IMR-90 (cell line): Measurements from ENCODE around the gene EFCAB8. TPM values are rescaled to one million over a fixed set of nuclear protein-coding genes. Genes with fewer than 3 reads are reported as not detected.
"Not testable (repeated sequence)": the region's sequence is repeated elsewhere in the genome, so short reads cannot be mapped to it uniquely, and the experiment has no call there.

Source experiments
- ATAC-seq: fragments of 200-7000 bp; cut with Tn5 transposase; 2 replicates; pipeline ENCODE4 v1.9.1; 2020; ENCODE audit warnings: low read depth, mild to moderate bottlenecking, moderate library complexity
- BruUV-seq: library from RNA; stranded (reverse); fragments of 400-500 nt; replicated peaks from 2 replicates; lab custom pipeline; 2021; lab: Mats Ljungman, UMichigan
- CTCF ChIA-PET: fragments of 300-600 bp; formaldehyde crosslinking; extraction: SDS; loops from one replicate; lab custom pipeline; 2021; ENCODE audit warnings: antibody characterized with exemption; lab: Yijun Ruan, JAX
- POLR2A ChIA-PET: fragments of 300-600 bp; sonication (Branson Sonifier 250); formaldehyde crosslinking; loops from one replicate; lab custom pipeline; 2022; ENCODE audit warnings: antibody characterized with exemption; ENCODE audit not compliant: unreplicated experiment; lab: Charles Lee
- DNase-seq: peaks from one replicate; pipeline ENCODE4 v3.0.0; 2013
- H2AFZ ChIP-seq: replicated peaks from 2 replicates; pipeline ENCODE3; 2013; ENCODE audit warnings: low read length, mild to moderate bottlenecking; ENCODE audit not compliant: poor library complexity
- H2AK5ac ChIP-seq: 2 replicates; pipeline ENCODE4 v1.6.1; 2013; ENCODE audit warnings: low read depth, low read length, inconsistent platforms
- H2AK9ac ChIP-seq: replicated peaks from 2 replicates; pipeline ENCODE3; 2013; ENCODE audit warnings: mild to moderate bottlenecking, low read depth, low read length, moderate library complexity; ENCODE audit not compliant: poor library complexity
- H2BK120ac ChIP-seq: 2 replicates; pipeline ENCODE4 v1.6.1; 2013; ENCODE audit warnings: low read depth, low read length, inconsistent platforms
- H2BK15ac ChIP-seq: 3 replicates; pipeline ENCODE4 v1.6.1; 2013; ENCODE audit warnings: low read depth, low read length, inconsistent platforms
- H2BK20ac ChIP-seq: 2 replicates; pipeline ENCODE4 v1.6.1; 2013; ENCODE audit warnings: low read depth, mild to moderate bottlenecking, inconsistent platforms, low read length, moderate library complexity
- H2BK5ac ChIP-seq: 2 replicates; pipeline ENCODE4 v1.6.1; 2013; ENCODE audit warnings: mild to moderate bottlenecking, low read depth, low read length, inconsistent platforms; ENCODE audit not compliant: poor library complexity, severe bottlenecking
- H3K14ac ChIP-seq: replicated peaks from 2 replicates; pipeline ENCODE4 v1.6.1; 2013; ENCODE audit warnings: low read depth, low read length, inconsistent platforms
- H3K18ac ChIP-seq: 2 replicates; pipeline ENCODE4 v1.6.1; 2013; ENCODE audit warnings: low read depth, low read length, control low read depth
- H3K23ac ChIP-seq: 2 replicates; pipeline ENCODE4 v1.6.1; 2013; ENCODE audit warnings: low read depth, low read length, inconsistent platforms
- H3K27ac ChIP-seq: 2 replicates; pipeline ENCODE4 v1.5.1; 2013; ENCODE audit warnings: mild to moderate bottlenecking, control low read depth, low read length; ENCODE audit not compliant: insufficient read depth
- H3K27me3 ChIP-seq: 2 replicates; pipeline ENCODE4 v1.6.1; 2013; ENCODE audit warnings: low read length; ENCODE audit not compliant: control insufficient read depth, insufficient read depth
- H3K36me3 ChIP-seq: 2 replicates; pipeline ENCODE4 v1.6.1; 2013; ENCODE audit warnings: low read length, mixed read lengths; ENCODE audit not compliant: control insufficient read depth, insufficient read depth
- H3K4ac ChIP-seq: 2 replicates; pipeline ENCODE4 v1.6.1; 2013; ENCODE audit warnings: low read depth, low read length, inconsistent platforms
- H3K4me1 ChIP-seq: 2 replicates; pipeline ENCODE4 v1.6.1; 2013; ENCODE audit warnings: low read length, mixed read lengths; ENCODE audit not compliant: control insufficient read depth, insufficient read depth
- H3K4me2 ChIP-seq: 2 replicates; pipeline ENCODE4 v1.6.1; 2013; ENCODE audit warnings: low read depth, mild to moderate bottlenecking, control low read depth, low read length, moderate library complexity
- H3K4me3 ChIP-seq: 2 replicates; pipeline ENCODE4 v1.5.1; 2013; ENCODE audit warnings: low read depth, mild to moderate bottlenecking, control low read depth, low read length, moderate library complexity; ENCODE audit not compliant: insufficient read depth
- H3K56ac ChIP-seq: 2 replicates; pipeline ENCODE4 v1.6.1; 2013; ENCODE audit warnings: low read length, inconsistent platforms; ENCODE audit not compliant: insufficient read depth; ENCODE audit errors: extremely low read depth
- H3K79me1 ChIP-seq, 2 experiments: 2 replicates each; pipeline ENCODE4 v1.6.1; 2013; ENCODE audit warnings: low read length in 2 of 2, inconsistent platforms in 1 of 2, low read depth in 1 of 2
- H3K9ac ChIP-seq: 2 replicates; pipeline ENCODE4 v1.6.1; 2013; ENCODE audit warnings: low read depth, low read length, control low read depth
- H3K9me1 ChIP-seq: 2 replicates; pipeline ENCODE4 v1.6.1; 2013; ENCODE audit warnings: low read length, inconsistent platforms; ENCODE audit not compliant: insufficient read depth
- H3K9me3 ChIP-seq: 2 replicates; pipeline ENCODE4 v1.6.1; 2013; ENCODE audit warnings: low read length; ENCODE audit not compliant: control insufficient read depth, insufficient read depth
- H4K20me1 ChIP-seq: 2 replicates; pipeline ENCODE4 v1.6.1; 2013; ENCODE audit warnings: low read length, inconsistent platforms; ENCODE audit not compliant: insufficient read depth
- H4K5ac ChIP-seq: 2 replicates; pipeline ENCODE4 v1.6.1; 2013; ENCODE audit warnings: mild to moderate bottlenecking, low read depth, low read length, control low read depth
- H4K8ac ChIP-seq, 2 experiments: 2 replicates each; pipeline ENCODE4 v1.6.1; 2013; ENCODE audit warnings: low read depth in 2 of 2, low read length in 2 of 2, control low read depth in 1 of 2, inconsistent platforms in 1 of 2
- H4K91ac ChIP-seq: 2 replicates; pipeline ENCODE4 v1.6.1; 2013; ENCODE audit warnings: low read depth, low read length, inconsistent platforms; ENCODE audit not compliant: insufficient read depth
- WGBS, 2 experiments: methylation state at CpG; one replicate each; pipeline versions ENCODE4 v1.1.5 to v1.1.7; 2013; ENCODE audit warnings: missing lambda C conversion rate in 2 of 2; ENCODE audit not compliant: insufficient read length in 1 of 2; ENCODE audit errors: extremely low coverage in 2 of 2; 5-methylcytosine and 5-hydroxymethylcytosine counted together
- dilution Hi-C: fragments of 300-500 bp; cut with HindIII; formaldehyde crosslinking; loops from one replicate; pipeline ENCODE4 v1.14.3; 2018; ENCODE audit warnings: low sequenced_read_pairs; ENCODE audit not compliant: unreplicated experiment
- in situ Hi-C: fragments of 300-500 bp; cut with MboI; formaldehyde crosslinking; loops from 3 replicates; pipeline ENCODE4 v1.14.3; 2019; ENCODE audit warnings: low sequenced_read_pairs, inconsistent platforms, mixed read lengths
- intact Hi-C: fragments of 100-400 bp; cut with micrococcal nuclease; formaldehyde crosslinking; loops from 2 replicates; pipeline ENCODE4 v1.10.0; 2022
- polyA plus RNA-seq, 3 experiments: library from polyadenylated mRNA; depleted of rRNA; stranded (reverse); fragments of >200 nt; gene quantifications; 2 replicates each; pipeline ENCODE4 v1.2.3, GENCODE V29; 2012; ENCODE audit warnings: low replicate concordance in 1 of 3
- total RNA-seq: library from RNA; depleted of rRNA; stranded (reverse); fragments of >200 nt; gene quantifications from 2 replicates; pipeline ENCODE4 v1.2.3, GENCODE V29; 2012

EFCAB8 gene
- total and polyA plus RNA-seq, 2 of the 4 experiments (the other 2 are of a cell fraction), result not detected

DNA sequence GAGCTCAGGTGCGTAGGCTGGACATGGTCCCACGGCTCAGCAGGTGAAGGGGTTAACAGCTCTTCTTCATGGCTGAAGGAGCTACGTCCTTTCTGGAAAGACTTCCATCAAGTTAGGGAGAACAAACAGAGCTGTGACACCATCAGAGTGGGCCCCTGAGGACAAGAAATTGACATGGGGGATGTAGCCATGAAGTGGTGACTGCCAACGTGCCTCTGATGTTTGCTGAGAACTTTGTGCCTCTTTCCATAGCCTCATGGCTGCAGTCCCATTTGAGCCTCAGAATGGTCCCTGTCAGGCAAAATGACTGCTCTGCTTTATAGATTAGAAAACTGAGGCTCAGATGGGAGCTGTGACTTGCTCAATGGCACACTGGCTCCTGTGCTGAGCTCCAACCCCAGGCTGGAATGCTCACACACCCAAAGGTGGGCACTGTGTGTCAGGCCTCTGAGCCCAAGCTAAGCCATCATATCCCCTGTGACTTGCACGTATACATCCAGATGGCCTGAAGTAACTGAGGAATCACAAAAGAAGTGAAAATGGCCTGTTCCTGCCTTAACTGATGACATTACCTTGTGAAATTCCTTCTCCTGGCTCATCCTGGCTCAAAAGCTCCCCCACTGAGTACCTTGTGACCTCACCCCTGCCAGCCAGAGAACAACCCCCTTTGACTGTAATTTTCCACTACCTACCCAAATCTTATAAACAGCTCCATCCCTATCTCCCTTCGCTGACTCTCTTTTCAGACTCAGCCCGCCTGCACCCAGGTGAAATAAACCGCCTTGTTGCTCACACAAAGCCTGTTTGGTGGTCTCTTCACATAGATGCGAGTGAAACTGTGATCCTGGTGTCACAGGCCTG, 115.7 kb downstream of the EFCAB8 start:
- H3K56ac ChIP-seq, H3K79me1 ChIP-seq, H2BK120ac ChIP-seq, H3K4me3 ChIP-seq, H3K14ac ChIP-seq, H4K8ac ChIP-seq, H2AFZ ChIP-seq, POLR2A ChIA-PET, H3K4me1 ChIP-seq, ATAC-seq, H3K9ac ChIP-seq, H2BK20ac ChIP-seq, BruUV-seq, H2AK5ac ChIP-seq, H4K5ac ChIP-seq, H3K27ac ChIP-seq, H3K23ac ChIP-seq, CTCF ChIA-PET, H3K4ac ChIP-seq, H4K20me1 ChIP-seq, H2AK9ac ChIP-seq, H3K4me2 ChIP-seq, H2BK15ac ChIP-seq, intact Hi-C loops, H3K9me1 ChIP-seq, H2BK5ac ChIP-seq, in situ Hi-C loops, H3K18ac ChIP-seq, dilution Hi-C loops, H4K91ac ChIP-seq, DNase-seq, H3K36me3 ChIP-seq, H3K9me3 ChIP-seq: not testable (repeated sequence)
- 60% methylated on average over 1 of the region's 9 CpGs; no CpG with 5 or more reads in 1 of the 2 experiments for WGBS, 2 experiments
- H3K27me3 ChIP-seq, result peaks cover 16% of the 10 kb centered on the region; the same call in 1 of the 2 replicates

DNA sequence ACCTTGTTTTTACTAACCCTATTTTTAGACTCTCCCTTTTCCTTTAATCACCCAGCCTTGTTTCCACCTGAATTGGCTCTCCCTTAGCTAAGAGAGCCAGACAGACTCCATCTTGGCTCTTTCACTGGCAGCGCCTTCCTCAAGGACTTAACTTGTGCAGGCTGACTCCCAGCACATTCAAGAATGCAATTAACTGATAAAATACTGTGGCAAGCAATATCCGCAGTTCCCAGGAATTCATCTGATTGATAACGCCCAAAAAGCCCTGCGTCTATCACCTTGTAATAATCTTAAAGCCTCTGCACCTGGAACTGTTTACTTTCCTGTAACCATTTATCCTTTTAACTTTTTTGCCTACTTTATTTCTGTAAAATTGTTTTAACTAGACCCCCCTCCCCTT, 116.4 kb downstream of the EFCAB8 start:
- H2BK5ac ChIP-seq, POLR2A ChIA-PET, ATAC-seq, H2BK15ac ChIP-seq, H2AK9ac ChIP-seq, intact Hi-C loops, H3K27ac ChIP-seq, H4K8ac ChIP-seq, H4K20me1 ChIP-seq, in situ Hi-C loops, CTCF ChIA-PET, H2BK120ac ChIP-seq, H3K14ac ChIP-seq, H2BK20ac ChIP-seq, H3K79me1 ChIP-seq, H3K4ac ChIP-seq, H4K5ac ChIP-seq, H3K4me1 ChIP-seq, H2AFZ ChIP-seq, H3K36me3 ChIP-seq, H3K9me1 ChIP-seq, H4K91ac ChIP-seq, H3K23ac ChIP-seq, H3K18ac ChIP-seq, DNase-seq, H2AK5ac ChIP-seq, dilution Hi-C loops, H3K4me2 ChIP-seq, H3K56ac ChIP-seq, H3K9ac ChIP-seq, BruUV-seq, H3K4me3 ChIP-seq, H3K9me3 ChIP-seq: not testable (repeated sequence)
- WGBS, 2 experiments, result 50% methylated on average over 1 of the region's 4 CpGs; no CpG with 5 or more reads in 1 of the 2 experiments
- H3K27me3 ChIP-seq, result peaks cover 18% of the 10 kb centered on the region; the same call in 1 of the 2 replicates
